ENCODE data around the gene DDIAS. TPM values are rescaled to one million over a fixed set of nuclear protein-coding genes. Genes with fewer than 3 reads are reported as not detected.
"Not testable (repeated sequence)": the region's sequence is repeated elsewhere in the genome, so short reads cannot be mapped to it uniquely, and the experiment has no call there.

DDIAS gene
- total RNA-seq, 4 donors from 2014 or later: 0.91 to 2.4 (median 1.4) TPM

GRCh38 chr11:82945682-82946081, 44.1 kb downstream of the DDIAS start:
- intact Hi-C loops (cut with DNase I; ENCODE audit: low total_unique reads): no loop called here
- no peak overlapping the region for H3K4me3 ChIP-seq (ENCODE audit: low read depth, poor library complexity, severe bottlenecking)
- DNase-seq (ENCODE audit: low spot score in 2 of 2): no peak
- TF ChIP-seq POLR2A (IDR thresholded peaks at IDR 0.05) (no peak), CTCF (IDR thresholded peaks at IDR 0.05) (no peak)

GRCh38 chr11:82949352-82949751, 47.8 kb downstream of the DDIAS start:
- TF ChIP-seq POLR2A (IDR thresholded peaks at IDR 0.05) (no peak), CTCF (IDR thresholded peaks at IDR 0.05) (no peak)
- intact Hi-C loops (cut with DNase I; ENCODE audit: low total_unique reads): no loop called here
- DNase-seq (ENCODE audit: low spot score in 2 of 2): no peak
- no peak overlapping the region for H3K4me3 ChIP-seq (ENCODE audit: low read depth, poor library complexity, severe bottlenecking)

- intact Hi-C loops (cut with DNase I; ENCODE audit: low total_unique reads); H3K4me3 ChIP-seq (ENCODE audit: low read depth, poor library complexity, severe bottlenecking); DNase-seq (ENCODE audit: low spot score in 2 of 2): not testable (repeated sequence)
- 96 to 99% methylated on average over 2 of the region's 2 CpGs for WGBS, 2 donors
These were observed 49.0 kb downstream of the DDIAS start for GRCh38 chr11:82950502-82950901.

GRCh38 chr11:82955736-82956453, 54.4 kb downstream of the DDIAS start:
- DNase-seq (ENCODE audit: low spot score in 2 of 2); H3K4me3 ChIP-seq (ENCODE audit: low read depth, poor library complexity, severe bottlenecking); intact Hi-C loops (cut with DNase I; ENCODE audit: low total_unique reads): not testable (repeated sequence)
- 74 to 81% methylated on average over 7 to 9 of the region's 9 CpGs for WGBS, 2 donors

GRCh38 chr11:82959987-82960778, 58.6 kb downstream of the DDIAS start:
- intact Hi-C loops (cut with DNase I; ENCODE audit: low total_unique reads): no loop called here
- DNase-seq (ENCODE audit: low spot score in 2 of 2): no peak
- no peak for TF ChIP-seq CTCF (IDR thresholded peaks at IDR 0.05)
- TF ChIP-seq POLR2A (IDR thresholded peaks at IDR 0.05): no peak
- WGBS, 2 donors: 67 to 71% methylated on average over 5 of the region's 5 CpGs
- H3K4me3 ChIP-seq (ENCODE audit: low read depth, poor library complexity, severe bottlenecking): no peak overlapping the region

- H3K4me3 ChIP-seq (ENCODE audit: low read depth, poor library complexity, severe bottlenecking): no peak overlapping the region
- intact Hi-C loops (cut with DNase I; ENCODE audit: low total_unique reads): no loop called here
- DNase-seq (ENCODE audit: low spot score in 2 of 2): no peak
- TF ChIP-seq CTCF (IDR thresholded peaks at IDR 0.05) (no peak), POLR2A (IDR thresholded peaks at IDR 0.05) (no peak)
- 78 to 80% methylated on average over 2 of the region's 2 CpGs for WGBS, 2 donors
These were observed 59.2 kb downstream of the DDIAS start for GRCh38 chr11:82960779-82961143.

GRCh38 chr11:82962021-82962420, 60.5 kb downstream of the DDIAS start:
- intact Hi-C loops (cut with DNase I; ENCODE audit: low total_unique reads); DNase-seq (ENCODE audit: low spot score in 2 of 2); H3K4me3 ChIP-seq (ENCODE audit: low read depth, poor library complexity, severe bottlenecking): not testable (repeated sequence)

Measured in lower leg skin (tissue), 4 donors.